Hepatocyte (in vitro differentiated cells): ENCODE data around the gene THAP7. TPM values are rescaled to one million over a fixed set of nuclear protein-coding genes. Genes with fewer than 3 reads are reported as not detected.
"Not testable (repeated sequence)": the region's sequence is repeated elsewhere in the genome, so short reads cannot be mapped to it uniquely, and the experiment has no call there.

ENCODE experiments used
- DNase-seq: peaks from one replicate; pipeline ENCODE4 v3.0.0-alpha.2; 2016; ENCODE audit warnings: low spot score
- H2AFZ ChIP-seq: fragments of 200-600 bp; sonication (generic); 2 replicates; pipeline ENCODE4 v1.6.0; 2016; ENCODE audit warnings: antibody characterized with exemption, mild to moderate bottlenecking
- H3K27ac ChIP-seq: fragments of 200-600 bp; sonication (generic); 2 replicates; pipeline ENCODE4 v1.5.1; 2016; ENCODE audit warnings: mild to moderate bottlenecking
- H3K27me3 ChIP-seq: fragments of 200-600 bp; sonication (generic); 2 replicates; pipeline ENCODE4 v1.6.1; 2016
- H3K36me3 ChIP-seq: fragments of 200-600 bp; sonication (generic); replicated peaks from 2 replicates; pipeline ENCODE4 v1.5.1; 2016; ENCODE audit warnings: low read depth; ENCODE audit not compliant: insufficient read depth
- H3K4me1 ChIP-seq: fragments of 200-600 bp; sonication (generic); 2 replicates; pipeline ENCODE4 v1.5.1; 2016; ENCODE audit warnings: mild to moderate bottlenecking, moderate library complexity; ENCODE audit not compliant: insufficient read depth
- H3K4me2 ChIP-seq: fragments of 200-600 bp; sonication (generic); 2 replicates; pipeline ENCODE4 v1.6.0; 2016
- H3K4me3 ChIP-seq: fragments of 200-600 bp; sonication (generic); 2 replicates; pipeline ENCODE4 v1.5.1; 2016; ENCODE audit warnings: mild to moderate bottlenecking
- H3K79me2 ChIP-seq: fragments of 200-600 bp; sonication (generic); 2 replicates; pipeline ENCODE4 v1.6.0; 2017; ENCODE audit warnings: mild to moderate bottlenecking
- H3K9me2 ChIP-seq: fragments of 200-600 bp; sonication (generic); replicated peaks from 2 replicates; pipeline ENCODE4 v1.6.0; 2017; ENCODE audit warnings: mild to moderate bottlenecking; ENCODE audit not compliant: insufficient read depth
- H3K9me3 ChIP-seq: fragments of 200-600 bp; sonication (generic); 2 replicates; pipeline ENCODE4 v1.5.1; 2016; ENCODE audit warnings: low read depth, mild to moderate bottlenecking
- H4K20me1 ChIP-seq: fragments of 200-600 bp; sonication (generic); 2 replicates; pipeline ENCODE4 v1.6.0; 2016; ENCODE audit warnings: mild to moderate bottlenecking; ENCODE audit not compliant: insufficient read depth, poor library complexity, severe bottlenecking
- CTCF ChIP-seq: fragments of 200-600 bp; sonication (generic); IDR thresholded peaks from 2 replicates; pipeline ENCODE4 v1.5.1; 2016; ENCODE audit warnings: antibody characterized with exemption, mild to moderate bottlenecking; ENCODE audit not compliant: poor library complexity
- EZH2 ChIP-seq: fragments of 200-600 bp; sonication (generic); IDR thresholded peaks from 2 replicates; pipeline ENCODE4 v1.6.1; 2016; ENCODE audit warnings: antibody characterized with exemption, mild to moderate bottlenecking, borderline replicate concordance
- EZH2phosphoT487 ChIP-seq: fragments of 200-600 bp; sonication (generic); IDR thresholded peaks from one replicate; pipeline ENCODE4 v1.6.1; 2018; ENCODE audit warnings: antibody characterized with exemption, mild to moderate bottlenecking, low read depth, moderate library complexity; ENCODE audit not compliant: unreplicated experiment, severe bottlenecking
- WGBS: methylation state at CpG from one replicate; pipeline ENCODE4 v1.1.6; 2016; ENCODE audit warnings: low lambda C conversion rate; ENCODE audit errors: missing lambda C conversion rate; 5-methylcytosine and 5-hydroxymethylcytosine counted together
- polyA plus RNA-seq: library from polyadenylated mRNA; unstranded; fragments of >200 nt; fragmentation: Nextera tagmentation; extraction: Ambion mirVana; gene quantifications from 2 replicates; pipeline ENCODE4 v1.2.1, GENCODE V29; 2016
- total RNA-seq: library from RNA; depleted of rRNA; stranded (reverse); fragments of >200 nt; gene quantifications from 2 replicates; pipeline ENCODE4 v1.2.3, GENCODE V29; 2014

Gene THAP7
- total and polyA plus RNA-seq, 2 experiments from 2014 or later: 26.2 to 41.2 TPM

GRCh38 chr22:21009638-21010425, 7.9 kb upstream of the THAP7 start:
- TF ChIP-seq EZH2 (no peak), EZH2phosphoT487 (no peak), CTCF (no peak)
- H3K27me3 ChIP-seq: no peaks in the 10 kb centered on the region
- peak; percentile 88 for DNase-seq
- H3K27ac ChIP-seq: no peak overlapping the region
- H3K79me2 ChIP-seq: no peaks in the 10 kb centered on the region
- H4K20me1 ChIP-seq: no peaks in the 10 kb centered on the region
- no peaks in the 10 kb centered on the region for H3K9me3 ChIP-seq
- H2AFZ ChIP-seq: no peak overlapping the region
- H3K9me2 ChIP-seq: no peaks in the 10 kb centered on the region
- no peak overlapping the region for H3K4me2 ChIP-seq
- H3K4me3 ChIP-seq: no peak overlapping the region
- WGBS: 57% methylated on average over 10 of the region's 10 CpGs
- H3K36me3 ChIP-seq: no peaks in the 10 kb centered on the region
- peaks cover 6% of the 10 kb centered on the region for H3K4me1 ChIP-seq

DNA sequence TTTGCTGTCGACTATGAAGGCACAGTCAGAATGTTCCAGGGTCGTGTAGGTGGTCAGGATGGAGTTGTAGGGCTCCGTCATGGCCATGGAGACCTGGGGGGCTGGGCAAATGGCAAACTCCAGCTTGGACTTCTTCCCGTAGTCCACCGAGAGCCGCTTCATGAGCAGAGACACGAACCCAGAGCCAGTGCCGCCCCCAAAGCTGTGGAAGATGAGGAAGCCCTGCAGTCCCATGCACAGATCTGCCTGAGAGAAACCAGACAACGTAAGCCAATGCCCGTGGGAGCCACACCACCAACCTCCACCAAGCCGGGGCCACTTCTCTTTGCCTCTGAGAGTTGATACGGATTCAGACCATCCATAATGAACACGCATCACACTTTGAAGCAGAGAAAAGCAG, 7.3 kb upstream of the THAP7 start:
- 92% methylated on average over 11 of the region's 13 CpGs for WGBS
- not testable (repeated sequence) for H3K4me1 ChIP-seq, H3K9me3 ChIP-seq

GRCh38 chr22:21003782-21004181, 1.9 kb upstream of the THAP7 start:
- Histone ChIP-seq H3K9me3 (no peaks in the 10 kb centered on the region), H3K27me3 (no peaks in the 10 kb centered on the region), H2AFZ (no peak overlapping the region), H3K4me2 (peak overlapping the region; percentile 98), H4K20me1 (no peaks in the 10 kb centered on the region), H3K9me2 (no peaks in the 10 kb centered on the region), H3K4me1 (peaks cover 21% of the 10 kb centered on the region), H3K79me2 (peaks cover 33% of the 10 kb centered on the region), H3K27ac (peak overlapping the region; percentile 99), H3K4me3 (no peak overlapping the region), H3K36me3 (no peaks in the 10 kb centered on the region)
- 89% methylated on average over 4 of the region's 4 CpGs for WGBS
- no peak for DNase-seq
- TF ChIP-seq EZH2 (no peak), EZH2phosphoT487 (no peak), CTCF (no peak)

More for the DNA sequence above, 7.3 kb upstream of the THAP7 start:
- not testable (repeated sequence) for H3K9me2 ChIP-seq, H3K4me2 ChIP-seq, H2AFZ ChIP-seq, DNase-seq, H3K4me3 ChIP-seq, H3K36me3 ChIP-seq, H4K20me1 ChIP-seq, H3K27ac ChIP-seq, H3K27me3 ChIP-seq, H3K79me2 ChIP-seq

DNA sequence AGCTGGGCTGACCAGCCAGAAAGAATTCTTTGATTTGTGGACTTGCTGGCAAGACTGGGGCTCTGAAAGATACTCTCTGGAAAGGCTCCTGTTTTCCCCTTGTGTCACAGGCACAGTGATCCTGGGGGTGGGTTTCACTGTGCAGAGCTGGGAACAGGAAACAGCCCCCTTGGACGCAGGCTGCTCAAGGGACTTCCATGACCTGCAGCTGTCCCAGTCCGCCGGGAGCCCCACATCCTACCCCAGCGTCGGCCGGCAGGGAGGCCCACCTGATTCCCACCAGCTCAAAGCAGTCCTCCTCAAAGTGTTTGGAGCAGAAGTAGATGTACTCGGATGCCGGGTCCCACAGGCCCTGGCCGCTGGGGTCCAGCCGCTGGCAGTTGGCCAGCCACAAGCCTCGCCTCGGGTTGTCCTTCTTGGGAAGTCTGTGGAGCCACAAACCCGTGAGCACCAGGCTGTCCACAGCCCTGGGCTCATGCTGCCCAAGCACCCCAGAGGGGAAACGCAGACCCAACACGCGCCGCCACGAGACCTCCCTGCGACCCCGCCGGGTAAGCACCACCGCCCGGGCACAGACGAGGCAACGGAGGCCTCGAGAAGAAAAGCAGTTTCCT, 824 bp downstream of the THAP7 start:
- Histone ChIP-seq H3K27me3 (no peaks in the 10 kb centered on the region), H3K4me3 (peak overlapping the region; percentile 59), H2AFZ (peak overlapping the region; percentile 75), H3K36me3 (no peaks in the 10 kb centered on the region), H3K9me2 (no peaks in the 10 kb centered on the region), H3K4me1 (peaks cover 21% of the 10 kb centered on the region), H3K79me2 (peaks cover 33% of the 10 kb centered on the region), H4K20me1 (no peaks in the 10 kb centered on the region), H3K9me3 (no peaks in the 10 kb centered on the region), H3K27ac (peak overlapping the region; percentile 99), H3K4me2 (peak overlapping the region; percentile 98)
- DNase-seq: no peak
- WGBS: 24% methylated on average over 25 of the region's 26 CpGs
- TF ChIP-seq EZH2 (no peak), EZH2phosphoT487 (no peak), CTCF (no peak)
